Activated CD4-positive, CD25-positive, alpha-beta regulatory T cell (primary cell): ENCODE results near the gene POLN.

Experiments
- DNase-seq, 4 experiments: peaks; one replicate each; lab custom pipeline; 2025; lab: John Stamatoyannopoulos, UW

Gene POLN

DNA sequence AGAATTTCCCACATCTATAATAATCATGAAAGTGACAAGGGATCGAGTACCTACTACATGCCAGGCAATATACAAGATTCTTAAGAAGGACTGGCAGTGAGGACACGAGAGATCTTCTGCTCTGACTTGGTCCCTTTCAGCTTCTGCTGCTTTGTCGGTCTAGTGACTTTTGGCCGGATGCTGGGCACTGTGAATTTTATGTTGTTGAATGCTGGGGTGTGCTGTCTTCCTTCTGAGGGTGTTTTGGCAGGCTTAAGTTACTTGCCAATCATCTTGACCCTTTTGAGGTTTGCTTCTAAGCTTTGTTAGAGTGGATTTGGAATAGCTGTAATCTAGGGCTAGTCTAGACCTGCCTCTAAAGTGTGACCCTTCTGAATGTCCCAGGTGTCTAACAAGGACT, 159.3 kb downstream of the POLN start:
- DNase-seq, result no peak

DNA sequence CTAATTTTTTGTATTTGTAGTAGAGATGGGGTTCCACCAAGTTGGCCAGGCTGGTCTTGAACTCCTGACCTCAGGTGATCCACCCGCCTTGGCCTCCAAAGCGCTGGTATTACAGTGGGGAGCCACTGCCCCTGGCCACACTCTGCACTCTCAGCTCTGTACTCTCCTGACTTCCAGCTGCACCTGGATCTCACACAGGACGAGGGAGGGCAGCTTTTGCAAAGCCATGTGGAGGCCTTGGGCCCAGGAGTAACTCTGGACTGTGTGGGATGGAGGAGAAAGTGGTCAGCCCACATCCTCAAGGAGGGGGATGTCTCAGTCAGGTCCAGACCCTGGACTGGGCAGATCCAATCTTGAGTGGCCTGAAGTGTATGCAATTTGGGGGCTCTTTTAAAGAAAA, 159.8 kb downstream of the POLN start:
- DNase-seq, result no peak

DNA sequence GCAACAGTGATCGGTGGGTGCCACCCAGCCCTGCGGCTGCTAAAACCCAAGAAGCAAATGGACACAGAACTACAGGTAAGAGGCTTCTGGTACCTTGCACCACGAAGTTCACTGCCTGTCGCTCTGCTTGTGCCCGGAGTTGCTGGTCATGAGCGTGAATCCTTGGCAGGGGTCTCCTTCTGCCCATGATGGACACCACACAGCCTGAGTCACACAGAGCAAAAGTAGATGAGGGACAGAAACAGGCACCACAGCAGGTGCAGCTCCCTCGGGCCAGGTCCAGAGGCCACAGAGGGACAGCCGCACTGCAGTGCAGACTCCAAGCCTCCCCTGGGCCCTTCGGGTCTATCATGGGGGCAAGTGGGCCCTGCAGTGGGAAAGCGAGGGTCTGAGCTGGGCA, 160.4 kb downstream of the POLN start:
- no peak for DNase-seq

DNA sequence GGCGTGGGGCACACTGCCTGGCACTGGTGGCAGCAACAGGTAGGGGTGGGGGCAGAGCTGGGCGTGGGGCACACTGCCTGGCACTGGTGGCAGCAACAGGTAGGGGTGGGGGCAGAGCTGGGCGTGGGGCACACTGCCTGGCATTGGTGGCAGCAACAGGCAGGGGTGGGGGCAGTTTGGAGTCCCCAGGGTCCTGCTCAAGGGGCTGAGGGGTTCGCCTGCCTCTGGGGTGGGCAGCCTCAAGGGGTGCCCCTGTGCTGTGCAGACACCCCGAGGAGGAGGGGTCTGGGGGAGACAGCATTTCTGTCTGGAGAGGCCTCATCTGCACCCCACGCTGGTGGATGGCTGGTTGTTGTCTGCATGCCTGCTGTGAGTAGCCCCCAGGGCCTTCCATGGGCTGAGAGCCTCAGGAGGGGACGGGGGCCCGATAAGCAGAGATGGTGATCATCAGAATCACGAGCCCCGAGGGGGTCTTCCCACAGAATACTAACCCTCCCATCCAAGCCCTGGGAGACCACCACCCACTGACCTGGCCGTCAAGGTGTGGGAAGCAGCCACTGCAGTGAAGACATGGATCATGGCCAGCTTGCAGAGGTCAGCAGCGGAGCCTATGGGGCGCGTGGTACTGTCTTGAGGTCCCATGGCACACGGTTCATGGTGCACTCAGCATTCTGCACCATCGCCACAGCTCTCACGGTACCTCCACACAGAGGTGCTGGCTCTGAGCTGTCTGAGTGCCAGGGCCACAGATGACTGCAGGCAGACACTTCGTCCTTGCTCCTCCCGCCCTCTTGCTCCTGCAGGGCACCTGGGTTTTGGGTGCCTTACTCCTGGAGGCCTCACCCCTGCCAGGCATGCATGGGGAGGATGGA, 161.3 kb downstream of the POLN start:
- DNase-seq, result no peak

DNA sequence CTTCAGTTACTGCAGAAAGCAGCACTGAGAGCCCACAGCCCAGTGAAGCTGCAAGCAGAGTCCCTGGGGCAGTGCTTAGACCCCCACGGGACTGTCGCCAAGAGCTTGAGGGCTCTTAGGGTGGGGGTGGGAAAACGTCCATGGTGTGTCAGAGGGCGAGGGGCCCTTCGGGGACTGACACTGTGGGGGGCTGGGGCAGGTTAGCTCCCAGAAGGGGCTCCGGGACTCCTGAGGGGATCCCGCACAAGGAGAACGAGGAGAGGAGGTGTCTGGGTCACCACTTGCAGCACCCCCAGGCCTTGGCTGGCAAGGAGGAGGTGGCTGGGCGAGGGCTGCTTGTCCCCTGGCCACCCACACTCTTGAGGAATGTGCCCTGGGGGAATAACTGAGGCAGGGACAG, 162.0 kb downstream of the POLN start:
- no peak for DNase-seq

DNA sequence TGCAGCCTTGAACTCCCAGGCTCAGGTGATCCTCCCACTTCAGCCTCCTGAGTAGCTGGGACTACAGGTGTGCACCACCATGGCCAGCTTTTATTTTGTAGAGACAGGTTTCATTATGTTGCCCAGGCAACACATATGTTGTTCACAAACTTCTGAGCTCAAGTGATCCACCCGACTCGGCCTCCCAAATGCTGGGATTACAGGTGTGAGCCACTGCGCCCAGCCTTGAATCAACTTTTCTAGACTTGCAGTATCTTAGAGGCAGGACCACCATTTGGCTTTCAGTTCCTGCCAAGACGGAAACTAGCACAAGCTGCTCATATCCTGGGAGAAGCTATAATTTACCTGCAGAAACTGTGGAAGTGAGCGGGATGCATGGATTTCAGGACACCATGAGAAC, 162.9 kb downstream of the POLN start:
- no peak for DNase-seq

DNA sequence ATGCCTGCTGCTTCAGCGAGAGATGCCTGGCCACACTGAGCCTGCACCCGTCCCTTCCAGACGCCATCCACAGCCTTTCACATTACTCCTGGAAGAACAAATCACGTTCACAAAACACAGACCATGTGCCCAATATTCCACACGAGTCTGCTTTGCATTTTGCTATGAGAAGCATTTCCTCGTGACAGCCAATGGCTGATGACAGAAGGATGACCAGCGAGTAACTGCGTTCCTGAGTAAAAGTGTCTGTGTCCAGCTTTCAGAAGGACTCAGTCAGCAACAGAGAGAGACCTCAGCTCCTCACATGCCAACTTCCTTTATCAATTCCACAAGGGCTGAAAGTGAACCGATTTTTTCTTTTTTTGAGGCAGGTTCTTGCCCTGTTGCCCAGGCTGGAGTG, 163.3 kb downstream of the POLN start:
- no peak for DNase-seq

DNA sequence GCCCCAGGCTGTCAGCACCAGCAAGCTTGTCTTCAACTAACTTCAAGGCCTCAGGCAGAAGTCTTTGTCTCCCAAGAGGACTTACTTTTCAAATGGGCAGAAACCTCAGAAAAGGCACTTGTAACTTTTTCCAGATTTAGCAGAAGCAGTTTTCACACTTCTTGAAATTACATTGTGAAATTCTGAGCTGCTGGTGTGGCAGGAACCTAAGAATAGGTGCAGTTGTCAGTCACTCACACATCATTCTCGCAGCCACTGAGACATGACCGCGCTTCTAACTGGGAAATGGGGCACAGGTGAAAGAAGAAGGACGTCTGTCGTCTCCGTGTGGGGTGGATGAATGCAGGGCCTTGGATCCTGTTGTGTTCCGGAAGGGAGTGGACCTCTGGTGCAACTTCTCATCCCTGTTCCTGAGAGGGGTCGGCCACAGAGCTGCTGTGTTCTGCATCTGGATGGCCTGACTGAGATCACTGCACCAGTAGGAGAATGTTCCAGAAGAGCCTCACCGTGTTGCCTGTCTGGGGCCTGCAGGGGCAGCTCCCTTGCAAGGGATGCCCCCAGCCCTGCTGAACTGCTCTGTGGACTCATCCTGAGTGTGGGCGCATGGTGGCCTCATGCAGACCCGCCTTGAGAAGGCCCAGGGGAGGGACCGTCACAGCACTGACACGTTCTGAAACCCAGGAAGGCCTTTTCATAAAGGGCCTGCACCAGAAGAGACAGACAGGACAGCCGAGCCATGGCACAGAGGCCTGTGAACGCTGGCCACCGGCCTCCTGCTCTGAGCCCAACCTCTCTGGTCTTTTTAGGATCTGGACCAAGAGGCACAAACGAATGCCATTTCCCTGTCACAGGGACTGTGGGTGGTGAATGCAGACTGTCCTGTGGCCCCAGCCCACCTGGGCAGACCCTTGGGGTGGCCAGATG, 164.1 kb downstream of the POLN start:
- DNase-seq, result no peak

DNA sequence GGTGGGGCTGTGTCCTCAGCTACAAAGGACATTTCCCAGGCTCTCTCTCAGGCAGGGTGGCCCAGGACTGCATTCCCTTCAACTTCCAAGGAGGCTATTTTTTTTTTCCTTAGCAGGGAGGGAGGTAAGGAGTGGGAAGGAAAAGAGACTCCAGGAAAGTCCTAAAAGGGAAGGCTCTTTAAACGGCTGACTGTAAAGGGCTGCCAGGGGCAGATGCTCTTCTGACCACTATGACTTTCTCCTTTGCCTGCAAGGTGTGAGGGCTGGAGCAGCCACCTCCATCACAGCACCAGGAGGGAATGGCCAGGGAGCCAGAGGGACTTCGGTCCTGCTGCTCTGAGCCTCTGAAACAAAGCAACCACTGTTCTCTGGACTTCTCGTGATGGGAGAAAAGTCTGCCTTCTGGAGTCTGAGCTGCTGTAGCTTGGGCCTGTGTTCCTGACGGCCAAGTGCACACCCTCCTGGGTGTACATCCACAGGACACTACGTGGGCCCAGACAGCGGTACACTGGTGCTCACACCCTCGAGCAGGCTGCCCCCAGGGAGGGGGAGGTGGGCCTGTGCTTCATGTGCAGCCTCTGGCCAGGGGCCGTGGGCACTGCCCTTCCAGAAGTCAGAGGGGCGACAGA, 164.9 kb downstream of the POLN start:
- no peak for DNase-seq

DNA sequence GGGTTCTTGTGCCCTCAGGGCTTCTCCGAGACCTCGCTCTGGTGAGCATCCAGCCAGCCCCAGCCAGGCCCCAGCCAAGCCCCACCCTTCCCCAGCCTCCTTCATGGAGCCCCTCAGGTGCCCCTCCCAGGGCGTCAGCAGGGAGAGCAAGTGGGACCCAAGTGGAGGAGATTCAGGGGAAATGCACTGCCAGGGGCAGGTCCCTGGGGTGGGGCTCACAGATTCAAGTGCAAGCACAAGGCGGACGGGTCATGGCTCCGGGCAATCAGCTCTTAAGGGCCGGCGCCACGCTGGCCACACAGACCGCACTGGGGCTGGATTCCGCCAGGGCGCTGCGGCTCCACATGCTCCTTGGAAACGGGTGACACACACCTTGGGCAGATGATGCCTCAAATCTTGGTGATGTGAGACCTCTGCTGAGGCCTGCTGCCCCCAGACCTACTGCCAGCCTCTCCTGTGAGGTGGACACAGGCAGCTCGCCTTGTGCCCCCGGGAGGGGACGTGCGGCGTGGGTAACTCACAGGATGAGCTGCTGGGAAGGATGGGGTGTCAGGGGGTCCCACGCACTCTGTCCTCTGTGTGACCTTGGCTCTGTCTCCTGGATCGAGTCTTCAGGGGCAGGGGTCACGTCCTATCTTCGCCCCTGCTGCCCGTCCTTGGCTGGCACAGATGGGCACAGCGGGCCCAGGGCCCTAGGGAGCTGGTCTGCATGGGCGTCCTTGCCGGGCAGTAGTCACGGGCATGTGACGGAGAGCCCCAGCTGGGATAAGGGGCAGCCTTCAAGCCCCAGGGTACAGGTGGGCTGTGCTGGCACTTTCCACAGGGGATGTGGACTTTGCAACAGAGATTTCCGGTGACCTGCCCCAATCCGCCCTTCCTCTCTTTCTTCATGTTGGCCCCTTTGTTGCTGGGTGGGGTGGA, 165.7 kb downstream of the POLN start:
- DNase-seq, result no peak

DNA sequence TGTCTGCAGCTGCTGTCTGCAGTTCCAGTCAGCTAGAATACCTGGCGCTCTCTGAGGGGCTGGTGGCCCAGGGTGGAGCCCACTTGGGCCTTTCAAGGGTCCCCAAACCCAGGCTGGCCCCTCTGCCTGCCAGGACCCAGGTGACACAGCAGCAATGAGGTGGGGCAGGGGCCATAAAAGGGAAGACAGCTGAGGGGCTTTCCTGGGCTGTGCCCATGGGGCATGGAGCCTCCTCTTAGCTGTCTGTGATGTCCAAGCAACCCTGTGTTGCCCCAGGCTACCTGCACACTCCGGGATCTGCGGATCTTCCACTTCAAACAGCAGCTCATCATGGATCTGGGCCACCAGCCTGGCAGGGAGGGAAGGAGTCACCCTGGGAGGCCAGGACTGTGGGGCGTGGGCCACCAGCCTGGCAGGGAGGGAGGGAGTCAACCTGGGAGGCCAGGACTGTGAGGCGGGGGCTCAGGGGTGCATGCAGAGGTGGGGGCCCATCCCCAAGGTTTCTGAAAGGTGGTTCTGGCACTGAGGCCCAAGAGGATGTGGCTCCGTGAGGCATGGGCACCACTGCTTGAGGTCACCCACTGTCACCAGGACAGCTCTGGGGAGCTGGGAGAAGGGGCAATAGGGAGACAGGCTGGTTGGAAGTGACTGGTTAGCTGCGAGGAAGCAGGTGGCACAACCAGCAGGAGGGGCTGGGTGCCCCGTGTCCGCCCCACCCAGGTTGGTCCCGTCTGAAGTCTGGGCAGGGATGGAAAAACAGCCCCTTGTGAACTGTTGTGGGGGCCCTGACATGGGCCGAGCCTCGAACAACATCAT, 166.5 kb downstream of the POLN start:
- DNase-seq, result no peak

DNA sequence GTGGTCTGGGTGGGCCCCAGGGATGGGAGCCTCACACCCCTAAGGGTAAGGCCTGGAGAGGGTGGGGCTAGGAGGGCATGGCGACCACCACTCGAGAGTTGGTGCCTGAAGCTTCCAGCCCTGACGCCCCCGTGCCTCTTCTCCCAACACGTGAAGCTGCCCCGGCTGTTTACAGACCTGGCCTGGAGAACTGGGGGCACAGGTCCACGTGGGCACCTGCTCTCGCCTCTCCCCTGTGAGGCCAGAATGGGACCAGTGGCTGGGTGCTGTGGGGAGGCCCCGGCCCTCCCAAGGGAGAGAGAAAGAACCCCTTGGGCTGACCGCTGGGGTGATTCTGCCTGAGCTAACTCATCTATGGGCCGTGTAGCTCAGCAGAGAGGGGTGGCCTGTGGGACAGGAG, 167.3 kb downstream of the POLN start:
- no peak for DNase-seq

DNA sequence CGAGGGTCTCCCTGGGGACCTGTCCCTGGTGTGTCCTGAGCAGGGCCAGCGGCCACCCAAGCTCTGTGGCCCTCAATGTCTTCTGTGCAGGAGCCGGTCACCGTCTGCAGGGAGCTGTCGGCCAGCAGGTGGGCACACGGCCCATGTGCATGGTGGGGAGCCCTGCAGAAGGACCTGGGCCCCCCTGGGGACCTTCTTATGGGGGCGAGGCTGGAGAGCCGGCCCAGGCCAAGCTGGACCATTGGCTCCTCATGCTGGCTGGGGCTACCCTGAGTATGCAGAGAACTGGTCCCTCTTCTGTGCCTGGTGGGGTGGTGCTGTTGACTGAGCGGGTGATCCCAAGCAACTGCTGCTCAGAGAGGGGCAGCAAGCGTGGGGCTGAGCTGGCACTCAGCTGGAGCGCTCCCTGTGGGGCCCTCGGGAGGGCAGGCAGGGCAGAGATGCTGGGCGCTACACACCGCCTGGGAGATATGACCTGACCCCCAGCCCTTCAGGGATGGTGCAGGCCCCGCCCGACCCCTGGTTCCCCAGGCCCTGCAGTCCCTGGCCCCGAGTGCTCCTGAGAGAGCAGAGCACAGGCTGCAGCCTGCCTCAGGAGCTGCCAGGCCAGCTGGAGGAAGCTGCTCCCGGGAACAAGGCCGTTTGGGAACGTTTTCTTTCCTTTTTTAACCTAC, 168.0 kb downstream of the POLN start:
- no peak for DNase-seq

DNA sequence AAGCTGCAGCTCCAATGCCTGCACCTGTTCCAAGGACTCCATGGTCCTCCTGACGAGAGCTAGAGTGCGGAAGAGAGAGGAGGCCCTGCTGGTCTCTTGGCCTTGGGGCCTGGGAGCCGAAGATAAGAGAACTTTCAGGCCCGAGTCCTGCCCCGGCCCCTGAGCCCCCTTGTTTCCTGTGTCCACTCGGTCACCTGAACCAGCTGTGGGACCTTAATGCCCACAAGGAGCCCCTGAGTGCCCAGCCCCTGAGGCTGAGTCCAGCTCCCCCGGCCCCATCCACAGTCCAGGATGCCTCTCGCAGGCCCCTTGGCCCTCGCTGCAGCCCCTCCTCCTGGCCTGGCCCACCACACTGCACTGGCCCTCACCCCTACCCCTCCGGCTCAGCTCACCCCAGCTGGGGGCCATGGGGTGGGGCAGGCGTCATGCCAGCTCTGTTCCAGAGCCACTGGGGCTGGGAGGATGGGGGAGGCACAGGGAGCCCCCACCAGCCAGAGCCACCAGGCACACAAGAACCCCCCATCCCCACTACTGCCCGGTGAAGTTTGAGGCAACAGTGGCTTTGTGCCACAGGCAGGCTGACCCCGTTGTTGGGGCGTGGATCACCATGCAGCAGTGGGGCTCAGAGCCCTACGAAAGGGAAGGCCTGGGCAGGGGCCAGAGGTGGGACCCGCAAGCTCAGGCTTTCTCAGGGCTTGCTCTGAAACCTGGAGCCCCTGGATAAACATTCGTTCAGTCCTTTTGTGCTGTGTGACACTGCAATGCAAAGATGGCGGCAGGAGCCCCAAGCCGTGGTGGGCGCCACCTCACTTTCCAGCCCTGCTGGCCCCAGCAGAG, 168.7 kb downstream of the POLN start:
- DNase-seq, result no peak

DNA sequence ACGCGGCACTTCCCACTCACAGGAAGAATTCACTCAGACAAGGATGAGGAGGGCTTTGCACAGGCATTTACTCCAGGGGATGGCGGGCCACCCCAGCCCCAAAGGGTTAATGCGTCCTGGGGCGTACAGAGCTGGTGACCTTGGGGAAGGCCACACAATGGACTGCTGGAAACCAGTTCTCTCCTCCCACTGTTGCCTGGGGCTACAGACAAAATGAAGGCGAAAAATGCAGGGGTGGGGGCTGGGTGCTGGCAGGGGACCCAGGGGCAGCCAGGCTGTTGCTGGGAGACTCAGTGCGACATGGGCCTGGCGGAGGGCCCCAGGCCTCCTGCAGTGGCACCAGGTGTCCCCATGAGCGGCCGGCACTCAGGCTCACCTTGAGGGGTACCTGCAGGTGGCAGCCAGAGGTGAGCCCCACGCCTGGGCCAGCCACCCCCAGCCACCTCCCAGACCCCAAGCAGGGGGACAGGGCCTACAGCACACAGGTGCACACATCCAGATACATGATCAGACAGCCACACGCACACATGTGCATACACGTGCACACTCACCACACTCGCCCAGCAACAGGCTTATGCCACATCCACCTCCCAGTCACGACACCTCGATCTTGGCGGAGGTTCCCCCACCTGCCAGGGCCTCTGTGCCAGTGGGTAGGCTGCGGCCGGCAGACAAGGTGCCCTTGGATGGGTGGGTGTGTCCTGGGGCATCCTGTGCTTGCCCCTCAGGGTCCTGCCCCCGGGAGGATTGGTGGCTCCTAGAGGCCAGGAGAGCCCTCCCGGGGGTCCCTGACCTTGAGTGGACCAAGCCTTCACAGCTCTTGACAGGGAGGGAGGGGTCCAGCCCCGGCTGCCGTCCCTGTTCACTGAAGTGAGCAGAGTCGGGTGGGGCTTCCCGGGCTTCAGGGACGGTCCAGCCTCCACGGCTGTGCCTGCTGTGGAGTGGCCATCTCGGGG, 169.7 kb downstream of the POLN start:
- no peak for DNase-seq

DNA sequence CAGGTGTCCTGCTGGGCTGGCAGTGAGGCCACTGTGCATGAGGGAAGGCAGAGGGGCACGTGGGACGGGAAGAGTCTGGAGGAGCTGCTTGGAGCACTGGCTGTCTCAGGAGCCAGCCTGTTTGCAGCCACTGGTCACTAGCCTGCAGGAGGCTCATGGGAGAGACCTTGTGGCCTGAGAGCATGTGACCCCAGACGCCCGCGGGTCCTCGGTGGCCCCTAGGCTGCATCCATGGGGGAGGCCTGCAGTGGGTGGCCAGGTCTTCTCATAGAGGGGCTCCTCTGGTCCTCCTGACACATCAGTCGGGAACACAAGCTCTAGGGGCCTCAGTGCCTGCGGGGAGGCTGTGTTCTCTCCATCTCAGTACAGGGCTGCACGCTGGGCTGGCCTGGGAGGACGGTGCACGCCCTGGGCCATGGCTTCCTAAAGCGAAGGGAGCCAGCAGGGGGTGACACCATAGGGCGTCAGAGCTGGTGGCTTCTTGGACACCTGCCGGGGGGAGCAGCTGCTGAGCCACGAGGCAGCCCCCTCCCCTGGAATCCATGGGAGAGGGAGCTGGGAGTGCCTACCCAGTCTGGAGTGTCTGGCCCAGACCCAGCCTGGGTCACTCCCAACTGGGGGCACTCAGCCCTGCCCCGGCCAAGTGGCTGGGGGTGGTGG, 170.5 kb downstream of the POLN start:
- DNase-seq, result no peak
